HL-60 (cell line): Measurements from ENCODE around the gene ZNF181.

ENCODE experiments used
- REST ChIP-seq: IDR thresholded peaks from 2 replicates; pipeline ENCODE4 v1.6.1; 2012; ENCODE audit warnings: low read depth; ENCODE audit not compliant: insufficient replicate concordance
- SPI1 ChIP-seq: IDR thresholded peaks from 2 replicates; pipeline ENCODE4 v1.6.1; 2012; ENCODE audit warnings: low read depth, mild to moderate bottlenecking, borderline replicate concordance
- TF ChIP-seq, protein P1 (sequence below): IDR thresholded peaks from one replicate; pipeline ENCODE4 v1.5.1; 2011; ENCODE audit warnings: low read length, control low read depth, inconsistent platforms; ENCODE audit not compliant: insufficient read depth

DNA sequence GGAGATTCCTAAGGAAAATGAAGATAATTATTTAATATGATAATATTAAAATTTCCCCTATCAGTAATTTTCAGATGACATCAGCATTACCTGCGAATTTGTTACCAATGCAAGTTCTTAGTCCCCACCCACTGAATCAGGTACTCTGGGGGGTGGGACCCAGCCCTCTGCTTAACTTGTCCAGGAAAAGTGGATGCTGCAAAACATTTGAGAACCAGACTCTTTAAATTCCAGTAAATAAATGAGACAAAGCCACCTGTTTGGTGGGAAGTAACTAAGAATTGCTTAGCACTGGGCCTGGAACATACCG is 39.5 kb downstream of the ZNF181 start:
- TF ChIP-seq, protein P1, sequence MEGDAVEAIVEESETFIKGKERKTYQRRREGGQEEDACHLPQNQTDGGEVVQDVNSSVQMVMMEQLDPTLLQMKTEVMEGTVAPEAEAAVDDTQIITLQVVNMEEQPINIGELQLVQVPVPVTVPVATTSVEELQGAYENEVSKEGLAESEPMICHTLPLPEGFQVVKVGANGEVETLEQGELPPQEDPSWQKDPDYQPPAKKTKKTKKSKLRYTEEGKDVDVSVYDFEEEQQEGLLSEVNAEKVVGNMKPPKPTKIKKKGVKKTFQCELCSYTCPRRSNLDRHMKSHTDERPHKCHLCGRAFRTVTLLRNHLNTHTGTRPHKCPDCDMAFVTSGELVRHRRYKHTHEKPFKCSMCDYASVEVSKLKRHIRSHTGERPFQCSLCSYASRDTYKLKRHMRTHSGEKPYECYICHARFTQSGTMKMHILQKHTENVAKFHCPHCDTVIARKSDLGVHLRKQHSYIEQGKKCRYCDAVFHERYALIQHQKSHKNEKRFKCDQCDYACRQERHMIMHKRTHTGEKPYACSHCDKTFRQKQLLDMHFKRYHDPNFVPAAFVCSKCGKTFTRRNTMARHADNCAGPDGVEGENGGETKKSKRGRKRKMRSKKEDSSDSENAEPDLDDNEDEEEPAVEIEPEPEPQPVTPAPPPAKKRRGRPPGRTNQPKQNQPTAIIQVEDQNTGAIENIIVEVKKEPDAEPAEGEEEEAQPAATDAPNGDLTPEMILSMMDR, result no peak
- no peak for TF ChIP-seq SPI1
- no peak for TF ChIP-seq REST
